GM18498 (cell line): ENCODE results near the gene ACKR3.

Experiments used
- ATAC-seq: cut with Tn5 transposase; IDR thresholded peaks from one replicate; pipeline ENCODE4 v1.9.1; 2021; ENCODE audit warnings: mild to moderate bottlenecking, moderate library complexity; ENCODE audit not compliant: unreplicated experiment

ACKR3 gene

DNA sequence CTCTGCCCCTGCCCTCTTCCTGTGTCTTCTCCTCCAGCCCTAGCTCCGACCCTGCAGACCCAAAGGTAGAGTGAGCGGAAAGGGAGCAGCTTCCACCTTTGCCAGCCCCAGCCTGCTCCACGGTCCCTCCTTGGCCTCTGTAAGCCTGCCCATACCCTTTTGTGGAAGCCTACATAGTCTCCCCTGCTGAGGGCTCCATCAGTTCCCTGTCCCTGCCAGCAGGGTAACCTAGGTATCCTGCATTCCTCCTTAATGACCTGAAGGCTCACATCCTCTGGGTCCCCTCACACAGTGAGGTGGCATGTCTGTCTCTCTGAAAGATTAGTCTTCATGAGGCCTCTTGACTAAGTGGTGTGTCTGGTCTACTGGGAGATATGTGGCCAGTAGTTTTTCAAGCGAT is 20.5 kb upstream of the ACKR3 start:
- no peak for ATAC-seq

GRCh38 chr2:236550290-236550689 is 19.3 kb upstream of the ACKR3 start:
- ATAC-seq, result no peak

DNA sequence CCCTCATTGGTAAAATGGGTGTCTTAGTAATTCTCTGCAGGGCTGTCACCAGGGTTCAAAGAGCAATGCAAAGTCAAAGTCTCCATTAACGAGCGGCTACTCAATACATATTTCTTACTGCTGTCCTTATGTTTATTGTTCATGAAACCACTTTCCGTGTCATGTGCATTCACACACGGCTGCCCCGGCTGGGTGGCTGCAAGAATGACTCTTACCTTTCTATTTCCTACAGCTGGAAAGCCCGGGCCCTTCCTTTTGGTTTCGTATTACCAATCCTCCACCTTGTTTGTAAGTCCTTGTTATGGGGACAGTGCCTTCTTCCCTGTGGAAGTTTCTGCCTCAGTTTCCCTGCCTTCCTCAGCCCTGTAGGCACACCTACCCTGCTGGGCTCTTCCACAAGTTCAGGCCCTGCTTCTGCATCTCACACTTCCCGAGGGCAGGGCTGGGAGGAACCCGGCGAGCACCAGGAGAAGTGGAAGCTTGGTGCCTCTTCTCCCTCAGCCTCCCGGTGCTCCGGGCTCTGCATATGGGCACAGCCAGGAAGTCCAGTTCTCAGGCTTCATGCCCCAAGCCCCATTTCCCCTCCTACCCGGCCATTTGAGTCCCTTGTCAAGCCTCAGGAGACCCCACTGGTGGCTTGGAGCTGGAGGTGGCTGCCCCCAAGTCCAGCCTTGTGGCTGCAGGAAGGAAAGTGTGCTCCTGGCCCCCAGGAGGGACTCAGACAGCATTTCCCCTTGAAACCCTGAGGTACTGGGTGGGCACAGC is 18.7 kb upstream of the ACKR3 start:
- ATAC-seq, result peak; percentile 45

DNA sequence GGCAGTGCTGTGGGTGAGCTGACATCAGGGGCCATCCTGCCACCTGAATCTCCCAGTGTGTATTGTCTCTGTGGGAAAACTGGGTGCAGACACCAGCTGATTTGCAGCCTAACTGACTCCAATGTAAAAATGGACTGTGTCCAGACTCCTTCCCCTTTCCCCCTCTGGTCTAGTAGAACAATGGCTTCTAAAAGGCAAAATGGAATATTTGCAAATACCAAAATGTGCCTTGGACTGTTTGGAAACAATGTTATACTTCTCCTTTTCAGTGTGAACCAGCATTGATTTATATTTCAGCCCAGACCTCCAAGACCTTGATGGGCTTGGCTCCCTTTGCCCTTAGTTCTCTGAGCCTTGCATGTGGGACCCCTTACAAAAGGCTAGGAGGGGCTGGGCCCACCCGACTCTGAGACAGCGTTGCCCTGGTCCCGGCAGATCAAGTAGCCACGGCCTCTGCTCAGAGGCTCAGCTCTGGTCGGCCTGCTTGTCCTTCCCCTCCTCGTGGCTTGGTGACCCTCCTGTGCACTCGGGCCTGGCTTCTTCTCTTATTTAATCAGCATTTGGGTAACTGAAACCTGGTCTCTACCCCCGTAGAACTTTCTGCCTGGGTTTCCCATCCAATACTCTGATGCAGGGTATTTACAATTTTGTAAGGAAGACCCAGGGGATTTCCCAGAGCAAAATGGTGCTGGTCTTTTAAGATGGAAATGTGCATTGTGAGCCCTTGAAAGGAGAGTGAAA is 18.0 kb upstream of the ACKR3 start:
- ATAC-seq, result no peak

DNA sequence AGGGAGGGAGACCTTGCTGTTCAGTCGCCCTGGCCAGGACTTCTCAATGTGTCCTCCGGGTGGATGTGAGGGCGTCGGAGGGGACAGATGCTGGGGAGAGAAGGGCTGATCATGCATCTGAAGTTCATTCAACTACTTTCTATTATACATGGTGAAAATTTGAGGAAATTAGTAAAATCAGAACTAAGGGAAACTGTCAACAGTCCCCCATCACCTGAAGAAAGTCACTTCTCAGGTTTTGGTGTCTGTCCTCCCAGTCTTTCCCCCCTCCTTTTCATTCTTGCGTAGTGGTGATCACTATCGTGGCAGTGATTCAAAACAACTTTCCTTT is 17.4 kb upstream of the ACKR3 start:
- ATAC-seq, result no peak

DNA sequence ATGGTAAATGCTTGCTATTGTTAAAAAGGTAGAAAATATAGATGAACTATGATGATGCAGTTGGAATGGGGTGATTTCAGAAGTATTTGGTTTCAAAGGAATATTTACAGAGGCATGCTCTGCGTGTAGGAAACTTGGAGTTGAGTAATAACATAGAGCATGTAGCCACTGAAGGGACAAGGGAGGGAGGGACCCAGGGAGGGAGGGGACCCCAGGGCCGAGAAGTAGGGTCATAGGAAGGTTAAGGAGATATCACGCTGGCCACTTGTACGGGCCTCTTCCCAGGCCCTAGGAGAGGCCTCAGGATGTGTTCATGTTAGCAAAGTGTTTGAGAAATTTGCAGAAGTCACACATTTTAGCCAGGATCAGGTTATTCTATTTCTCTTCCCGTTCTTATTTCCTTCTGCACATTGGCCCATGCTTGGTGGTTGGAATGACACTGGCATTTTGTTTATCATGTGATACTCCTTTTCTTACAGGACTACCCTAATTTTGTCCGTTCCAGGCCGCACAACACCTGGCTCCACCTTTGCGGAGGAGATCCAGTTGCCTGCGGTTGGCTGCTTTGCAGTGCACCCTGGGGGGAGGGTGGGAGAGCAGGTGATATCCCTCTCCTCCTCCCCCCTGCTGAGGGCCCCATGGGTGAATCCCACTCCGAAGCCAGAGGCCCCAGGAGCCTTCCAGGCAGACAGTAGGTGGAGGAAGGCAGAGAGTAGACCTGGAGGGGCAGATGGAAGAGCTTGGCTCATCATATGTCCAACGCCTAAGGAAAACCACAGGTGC is 16.9 kb upstream of the ACKR3 start:
- ATAC-seq, result no peak

DNA sequence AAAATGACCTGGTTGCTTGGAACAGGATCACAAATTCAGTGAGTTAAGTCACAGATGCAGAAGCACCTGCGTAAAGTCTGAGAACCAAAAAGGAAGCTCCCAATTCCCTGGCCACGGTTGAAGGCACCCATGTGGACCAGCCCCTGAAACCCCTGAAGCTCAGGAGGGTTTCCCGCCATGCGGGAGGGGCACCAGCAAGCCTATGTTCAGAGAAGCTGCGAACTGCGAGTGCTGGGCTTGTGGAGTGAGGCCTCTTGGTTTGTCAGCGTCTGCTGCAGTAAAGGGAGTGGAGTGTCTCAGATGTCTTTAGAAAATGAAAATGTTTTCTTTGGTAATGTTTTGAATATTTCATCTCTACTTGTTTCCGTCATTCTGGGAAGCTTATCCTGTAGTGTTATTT is 16.1 kb upstream of the ACKR3 start:
- no peak for ATAC-seq

GRCh38 chr2:236554629-236555282 is 14.9 kb upstream of the ACKR3 start:
- no peak for ATAC-seq

- ATAC-seq, result no peak
Observed at GRCh38 chr2:236555481-236555880, 14.1 kb upstream of the ACKR3 start.

- no peak for ATAC-seq
Observed at GRCh38 chr2:236557306-236558030, 12.2 kb upstream of the ACKR3 start.

- ATAC-seq, result no peak
Observed at GRCh38 chr2:236558036-236558435, 11.6 kb upstream of the ACKR3 start.

DNA sequence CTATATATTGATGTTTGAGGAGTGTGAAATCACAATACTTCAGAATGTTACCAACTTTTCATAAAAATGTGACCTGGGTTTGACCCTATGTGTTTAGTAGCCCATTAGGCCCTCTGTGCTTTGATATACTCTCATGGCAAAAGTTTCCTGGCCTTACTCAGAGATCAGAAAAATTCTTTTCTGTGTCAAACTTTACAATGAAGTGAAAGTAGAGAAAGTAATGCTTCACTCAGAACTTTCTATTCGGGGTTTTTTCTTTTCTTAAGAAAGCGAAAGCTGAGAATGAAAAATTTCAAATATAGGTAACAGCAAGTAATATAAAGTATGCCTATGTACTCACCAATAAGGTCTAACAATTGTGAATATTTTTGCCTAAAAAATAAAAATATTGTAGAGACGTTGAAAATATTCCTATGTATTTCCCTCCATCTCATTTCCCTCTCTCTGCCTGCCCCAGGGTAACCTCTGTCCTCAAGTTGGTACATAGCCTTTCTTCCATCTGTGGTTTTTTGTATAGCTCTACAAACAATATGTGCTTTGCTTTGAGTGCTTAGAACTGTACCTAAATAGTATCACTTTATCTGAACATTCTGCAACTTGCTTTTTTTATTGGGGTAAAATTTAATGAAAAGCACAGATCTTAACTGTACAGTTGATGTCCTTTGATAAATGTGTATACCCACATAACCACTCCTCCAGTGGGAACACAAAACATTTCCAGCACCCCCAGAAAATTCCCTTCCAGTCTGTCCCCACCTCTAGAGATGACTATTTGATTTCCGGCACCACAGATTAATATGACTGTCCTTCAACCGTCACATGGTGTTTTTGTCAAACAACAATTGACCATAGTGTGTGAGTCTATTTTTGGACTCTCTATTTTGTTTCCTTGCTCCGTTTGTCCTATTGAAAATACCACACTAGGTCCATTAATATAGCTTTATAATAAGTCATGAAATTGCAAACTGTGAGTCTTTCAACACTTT is 10.3 kb upstream of the ACKR3 start:
- ATAC-seq, result peak; percentile 41

DNA sequence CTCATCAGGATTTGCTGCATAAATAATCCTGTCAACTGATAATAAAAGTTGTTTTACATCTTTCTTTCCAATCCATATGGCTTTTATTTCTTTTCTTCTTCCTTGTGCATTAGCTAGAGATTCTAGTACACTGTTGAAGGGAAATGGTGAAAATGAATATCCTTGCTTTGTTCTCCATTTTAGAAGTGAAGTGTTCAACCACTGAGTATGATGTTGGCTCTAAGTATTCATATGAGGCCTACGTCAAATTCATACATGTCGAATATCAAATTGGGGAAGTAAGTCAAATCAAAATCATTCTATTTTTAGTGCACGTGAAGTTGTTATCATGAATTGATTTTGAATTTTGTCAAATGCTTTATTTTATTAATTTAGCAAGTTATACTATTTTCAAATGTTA is 7.8 kb upstream of the ACKR3 start:
- ATAC-seq, result no peak

DNA sequence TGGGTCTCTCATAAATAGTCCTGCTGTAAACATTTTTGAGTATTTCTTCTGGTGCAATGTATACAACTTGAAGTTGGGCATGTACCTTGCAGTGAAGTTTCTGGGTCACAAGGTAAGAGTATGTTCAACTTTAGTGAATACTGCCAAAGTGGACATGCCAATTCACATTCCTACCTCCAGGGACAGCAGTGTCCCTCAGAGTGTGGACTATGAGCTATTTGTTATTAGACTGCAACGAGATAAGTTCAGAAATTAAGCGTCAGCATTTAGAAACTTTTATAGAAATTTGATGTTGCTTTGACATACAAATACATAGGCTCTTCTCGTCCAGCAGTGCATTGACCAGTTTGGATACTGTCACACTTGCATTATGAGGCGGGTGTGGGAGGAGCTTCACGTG is 7.2 kb upstream of the ACKR3 start:
- ATAC-seq, result no peak

- no peak for ATAC-seq
Observed at GRCh38 chr2:236563953-236564352, 5.7 kb upstream of the ACKR3 start.

DNA sequence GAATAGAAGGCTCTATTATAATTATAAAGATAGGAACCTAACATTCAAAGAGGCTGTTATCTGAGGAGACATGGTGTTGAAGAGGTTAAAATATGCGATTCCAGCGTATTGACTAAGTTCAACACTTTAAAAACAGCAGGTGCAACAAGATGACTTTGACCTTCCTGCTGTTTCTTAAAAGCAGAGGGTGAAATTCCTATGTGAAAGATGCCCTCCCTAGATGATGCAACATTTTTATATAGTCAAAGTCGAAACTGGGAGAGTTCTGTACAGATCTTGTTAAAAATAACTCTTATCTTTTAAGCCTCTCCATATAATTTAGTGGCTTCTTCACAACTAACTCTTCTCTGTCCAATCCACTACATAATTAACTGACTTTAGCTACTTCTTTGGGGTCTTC is 4.4 kb upstream of the ACKR3 start:
- ATAC-seq, result no peak

- no peak for ATAC-seq
Observed at GRCh38 chr2:236565879-236566402, 3.7 kb upstream of the ACKR3 start.

DNA sequence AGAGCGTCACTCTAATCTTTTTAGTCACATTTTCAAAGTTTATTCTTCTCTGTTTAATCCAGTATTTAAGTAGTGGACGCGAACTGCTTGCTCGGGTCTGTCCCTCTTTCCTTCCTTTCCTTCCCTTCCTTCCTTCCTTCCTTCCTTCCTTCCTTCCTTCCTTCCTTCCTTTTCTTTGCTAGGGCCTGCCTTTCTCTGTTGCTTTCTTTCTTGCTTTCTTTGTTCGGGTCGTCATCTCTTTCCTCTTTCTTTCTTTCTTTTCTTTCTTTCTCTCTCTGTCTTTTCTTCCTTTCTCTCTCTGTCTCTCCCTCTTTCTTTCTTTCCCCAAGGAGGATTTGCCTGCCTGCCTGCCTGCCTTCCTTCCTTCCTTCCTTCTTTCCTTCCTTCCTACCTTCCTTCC is 3.0 kb upstream of the ACKR3 start:
- ATAC-seq, result no peak
